Measurements from ENCODE around the gene ZNF423. TPM values are rescaled to one million over a fixed set of nuclear protein-coding genes. Genes with fewer than 3 reads are reported as not detected.

Gene ZNF423
- total RNA-seq, 1 experiment from 2014 or later = 43.6 TPM

DNA sequence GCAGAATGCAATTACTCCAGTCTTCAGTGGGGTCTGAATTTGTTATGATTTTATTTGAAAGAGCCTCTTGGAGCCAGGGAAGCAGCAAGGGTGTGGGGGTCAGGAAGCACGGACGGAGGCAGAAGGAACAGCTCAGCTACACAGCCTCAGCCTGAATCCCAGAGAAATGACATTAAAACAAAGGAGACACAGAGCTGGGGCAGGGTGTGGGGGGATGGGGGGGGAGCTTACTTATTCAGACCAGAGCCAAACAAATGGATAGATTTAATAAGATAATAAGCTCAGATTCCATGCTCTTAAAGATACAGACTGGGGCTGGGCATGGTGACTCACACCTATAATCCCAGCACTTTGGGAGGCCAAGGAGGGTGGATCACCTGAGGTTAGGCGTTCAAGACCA lies 195.3 kb downstream of the ZNF423 start:
- no peak for DNase-seq
- no peak overlapping the region for H3K4me3 ChIP-seq (ENCODE audit: insufficient read depth, low read depth, low read length)
- no peaks in the 10 kb centered on the region for H3K27me3 ChIP-seq (ENCODE audit: control insufficient read depth, insufficient read depth, low read length)
- no peaks in the 10 kb centered on the region for H3K36me3 ChIP-seq (replicated peaks; ENCODE audit: control insufficient read depth, insufficient read depth, low read length)

DNA sequence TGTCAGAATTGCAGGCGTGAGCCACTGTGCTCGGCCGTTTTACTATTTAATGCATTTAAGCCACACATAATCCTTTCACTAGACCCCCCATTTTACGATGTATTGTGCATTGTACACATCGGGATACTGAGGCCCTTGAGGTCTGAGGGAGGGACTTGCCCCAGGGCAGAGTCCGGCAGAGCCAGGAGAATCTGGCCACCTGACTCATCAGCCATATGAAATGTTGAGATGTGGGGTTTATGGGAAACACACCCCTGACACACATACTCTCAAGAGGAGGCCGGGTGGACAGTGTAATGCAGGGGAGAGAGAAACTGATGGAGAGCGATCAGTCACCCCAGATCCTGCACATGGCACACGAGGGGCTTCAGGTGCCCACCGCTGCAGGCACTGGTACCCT lies 196.6 kb downstream of the ZNF423 start:
- no peaks in the 10 kb centered on the region for H3K27me3 ChIP-seq (ENCODE audit: control insufficient read depth, insufficient read depth, low read length)
- H3K36me3 ChIP-seq (replicated peaks; ENCODE audit: control insufficient read depth, insufficient read depth, low read length) = no peaks in the 10 kb centered on the region
- DNase-seq = no peak
- no peak overlapping the region for H3K4me3 ChIP-seq (ENCODE audit: insufficient read depth, low read depth, low read length)

DNA sequence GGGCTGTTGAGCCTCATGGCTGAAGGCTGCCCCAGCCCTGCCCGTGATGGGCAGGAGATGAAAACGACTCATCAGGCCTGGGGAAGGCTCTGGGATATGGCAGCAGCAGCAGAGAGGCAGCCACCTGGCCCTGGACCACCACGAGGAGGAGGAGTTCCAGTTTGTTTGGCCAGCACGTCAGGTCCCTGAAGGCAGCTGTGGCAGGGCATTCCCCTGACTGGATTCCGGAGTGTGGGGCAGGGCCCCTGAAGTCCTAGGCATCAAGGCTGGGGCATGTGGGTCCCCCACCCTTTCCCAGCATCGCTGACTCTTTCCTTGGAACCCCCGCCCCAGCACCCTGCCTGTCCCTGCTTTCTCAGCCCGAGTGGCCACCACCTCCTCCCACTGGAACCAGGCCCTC lies 197.4 kb downstream of the ZNF423 start:
- Histone ChIP-seq H3K27me3 (ENCODE audit: control insufficient read depth, insufficient read depth, low read length) (no peaks in the 10 kb centered on the region), H3K36me3 (replicated peaks; ENCODE audit: control insufficient read depth, insufficient read depth, low read length) (no peaks in the 10 kb centered on the region), H3K4me3 (ENCODE audit: insufficient read depth, low read depth, low read length) (no peak overlapping the region)
- no peak for DNase-seq

DNA sequence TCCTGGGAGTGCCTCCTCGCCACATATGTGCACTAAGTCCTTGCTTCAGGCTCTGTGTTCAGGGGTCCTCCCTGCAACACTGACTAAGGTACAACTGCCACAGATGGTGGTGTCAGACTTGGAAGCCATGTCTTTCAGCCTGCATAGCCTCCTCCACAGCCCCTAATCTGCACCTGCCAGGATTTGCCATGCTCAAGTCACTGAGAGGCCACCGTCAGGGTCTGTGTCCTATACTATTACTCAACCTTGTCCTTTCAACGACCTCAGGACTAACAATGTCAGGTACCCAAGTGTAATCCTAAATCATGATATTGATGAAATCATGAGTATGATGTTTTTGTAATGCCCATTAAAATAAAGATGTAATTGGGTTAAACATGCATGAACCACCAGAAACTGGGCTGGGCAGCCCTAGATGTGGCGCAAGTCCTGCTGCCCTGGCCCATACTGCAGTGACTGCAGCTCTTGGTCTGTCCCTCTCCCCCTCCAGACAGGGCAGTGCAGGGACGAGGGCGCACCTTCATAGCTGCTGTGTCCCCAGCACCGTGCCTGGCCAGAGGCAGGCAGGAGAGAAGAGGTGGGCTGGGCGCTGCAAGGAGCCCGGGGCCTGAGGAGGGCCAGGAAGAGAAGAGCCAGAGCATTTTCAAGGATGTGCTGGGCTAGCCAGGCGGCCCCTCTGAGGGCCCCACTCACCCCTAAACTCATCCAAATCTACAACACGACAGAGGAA lies 198.0 kb downstream of the ZNF423 start:
- Histone ChIP-seq H3K36me3 (replicated peaks; ENCODE audit: control insufficient read depth, insufficient read depth, low read length) (no peaks in the 10 kb centered on the region), H3K4me3 (ENCODE audit: insufficient read depth, low read depth, low read length) (no peak overlapping the region), H3K27me3 (ENCODE audit: control insufficient read depth, insufficient read depth, low read length) (no peaks in the 10 kb centered on the region)
- no peak for DNase-seq

DNA sequence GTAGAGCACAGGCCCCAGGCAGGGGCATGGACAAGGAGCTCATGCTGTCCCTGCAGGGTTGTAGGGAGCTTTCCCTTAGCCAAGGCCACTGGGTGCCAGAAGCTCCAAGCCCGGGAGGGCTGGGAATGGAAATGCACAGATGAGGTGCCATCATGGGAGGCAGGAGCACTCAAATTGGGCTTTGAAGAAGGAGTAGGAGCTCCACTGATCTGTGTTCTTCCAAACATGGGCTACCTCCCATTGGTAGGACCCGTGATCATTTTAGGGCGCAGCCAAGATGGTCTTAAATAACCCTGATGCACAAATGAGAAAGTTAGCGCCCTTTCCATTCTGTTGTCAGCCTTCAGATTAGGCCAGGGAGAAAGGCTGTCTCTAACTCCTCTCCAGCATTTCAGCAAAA lies 201.5 kb downstream of the ZNF423 start:
- DNase-seq = no peak
- Histone ChIP-seq H3K27me3 (ENCODE audit: control insufficient read depth, insufficient read depth, low read length) (no peaks in the 10 kb centered on the region), H3K36me3 (replicated peaks; ENCODE audit: control insufficient read depth, insufficient read depth, low read length) (no peaks in the 10 kb centered on the region), H3K4me3 (ENCODE audit: insufficient read depth, low read depth, low read length) (no peak overlapping the region)

DNA sequence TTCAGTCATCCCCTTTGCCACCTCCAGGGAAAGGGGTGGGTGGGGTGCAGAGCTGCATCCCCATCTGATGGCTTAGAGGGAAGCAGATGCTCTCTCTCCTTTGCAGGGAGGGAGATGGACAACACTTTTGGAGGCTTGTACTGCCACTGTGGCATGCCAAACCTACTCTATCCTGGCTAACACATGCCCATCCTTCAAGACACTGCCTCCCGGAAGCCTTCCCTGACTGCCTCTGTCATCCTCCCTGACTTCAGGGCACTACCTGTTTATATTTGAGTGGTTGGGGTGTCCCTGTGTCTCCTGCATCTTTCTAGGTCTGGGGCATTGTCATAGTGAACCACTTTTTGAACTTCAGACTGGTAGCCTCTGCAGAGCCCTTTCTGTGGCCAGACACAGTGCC lies 202.3 kb downstream of the ZNF423 start:
- Histone ChIP-seq H3K36me3 (replicated peaks; ENCODE audit: control insufficient read depth, insufficient read depth, low read length) (no peaks in the 10 kb centered on the region), H3K27me3 (ENCODE audit: control insufficient read depth, insufficient read depth, low read length) (no peaks in the 10 kb centered on the region), H3K4me3 (ENCODE audit: insufficient read depth, low read depth, low read length) (no peak overlapping the region)
- DNase-seq = no peak

DNA sequence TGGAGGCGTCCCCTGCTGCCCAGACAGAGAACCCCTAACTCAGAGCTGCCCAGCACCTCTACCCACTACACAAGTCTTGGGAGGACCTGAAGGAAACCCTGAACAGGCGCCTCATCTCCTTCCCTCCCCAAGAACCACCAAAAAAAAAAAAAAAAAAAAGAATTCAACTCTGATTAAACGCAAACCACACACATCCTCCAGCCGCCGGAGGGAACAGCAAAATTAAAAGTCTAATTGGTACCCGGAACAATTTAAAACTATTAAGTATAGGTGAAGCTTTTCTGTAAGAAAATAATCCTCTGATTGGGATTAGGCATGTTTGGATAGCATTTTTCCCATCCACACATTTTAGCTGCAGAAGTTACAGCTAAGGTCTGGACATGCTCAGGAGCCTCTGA lies 202.7 kb downstream of the ZNF423 start:
- no peaks in the 10 kb centered on the region for H3K27me3 ChIP-seq (ENCODE audit: control insufficient read depth, insufficient read depth, low read length)
- H3K4me3 ChIP-seq (ENCODE audit: insufficient read depth, low read depth, low read length) = no peak overlapping the region
- no peak for DNase-seq
- H3K36me3 ChIP-seq (replicated peaks; ENCODE audit: control insufficient read depth, insufficient read depth, low read length) = no peaks in the 10 kb centered on the region

DNA sequence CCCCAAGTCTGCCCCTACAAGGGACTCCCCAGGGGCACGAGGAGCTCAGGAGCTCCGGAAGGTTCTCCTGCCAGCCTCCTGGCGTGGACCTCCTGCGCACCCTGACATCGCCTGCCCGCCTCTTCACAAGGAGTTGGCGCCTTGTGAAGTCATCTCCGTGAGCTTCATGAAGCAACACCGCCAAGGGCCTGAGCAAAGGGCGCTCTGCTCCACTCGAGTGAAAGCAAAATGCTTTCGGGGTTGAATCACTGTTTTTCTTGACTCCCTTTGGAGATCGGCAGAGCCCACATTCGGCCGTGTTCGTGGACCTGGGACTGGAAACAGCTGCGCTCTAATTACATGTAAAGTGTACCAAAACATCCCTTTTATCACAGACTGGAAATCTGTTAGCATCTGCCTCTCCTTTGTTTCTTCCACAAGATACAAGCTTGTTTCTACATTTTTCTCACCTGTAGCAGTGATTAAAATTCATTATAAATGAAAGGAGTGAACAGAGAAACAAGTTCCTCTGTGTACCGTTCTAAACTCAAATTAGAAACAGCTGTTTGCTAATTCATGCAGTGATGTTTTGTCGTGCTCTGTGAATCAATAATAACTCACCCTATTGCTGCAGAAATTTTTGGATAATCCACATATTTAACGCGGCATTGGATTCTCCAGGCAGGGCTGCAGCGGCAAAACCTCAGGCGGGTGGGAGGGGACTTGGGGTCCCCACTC lies 203.3 kb downstream of the ZNF423 start:
- Histone ChIP-seq H3K27me3 (ENCODE audit: control insufficient read depth, insufficient read depth, low read length) (no peaks in the 10 kb centered on the region), H3K36me3 (replicated peaks; ENCODE audit: control insufficient read depth, insufficient read depth, low read length) (no peaks in the 10 kb centered on the region), H3K4me3 (ENCODE audit: insufficient read depth, low read depth, low read length) (no peak overlapping the region)
- DNase-seq = no peak

DNA sequence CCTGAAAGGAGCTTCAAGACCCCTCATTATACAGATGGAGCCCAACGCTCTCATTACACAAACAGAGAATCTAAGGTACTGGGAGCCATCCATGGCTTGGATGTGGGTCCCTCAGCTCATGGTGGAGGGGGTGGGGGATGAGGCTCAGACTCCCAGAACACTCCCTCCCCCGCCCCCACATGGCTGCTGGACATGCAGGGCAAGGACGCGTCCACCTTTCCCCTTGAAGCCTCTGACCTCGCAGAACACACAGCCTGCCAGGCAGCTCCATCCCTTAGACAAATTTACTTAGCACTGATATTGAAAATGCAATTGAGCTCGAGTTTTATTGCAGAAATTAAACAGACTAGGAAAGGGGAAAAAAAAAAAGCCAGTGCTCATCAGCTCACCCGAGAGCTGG lies 203.9 kb downstream of the ZNF423 start:
- no peak overlapping the region for H3K4me3 ChIP-seq (ENCODE audit: insufficient read depth, low read depth, low read length)
- DNase-seq = no peak
- no peaks in the 10 kb centered on the region for H3K36me3 ChIP-seq (replicated peaks; ENCODE audit: control insufficient read depth, insufficient read depth, low read length)
- H3K27me3 ChIP-seq (ENCODE audit: control insufficient read depth, insufficient read depth, low read length) = no peaks in the 10 kb centered on the region

DNA sequence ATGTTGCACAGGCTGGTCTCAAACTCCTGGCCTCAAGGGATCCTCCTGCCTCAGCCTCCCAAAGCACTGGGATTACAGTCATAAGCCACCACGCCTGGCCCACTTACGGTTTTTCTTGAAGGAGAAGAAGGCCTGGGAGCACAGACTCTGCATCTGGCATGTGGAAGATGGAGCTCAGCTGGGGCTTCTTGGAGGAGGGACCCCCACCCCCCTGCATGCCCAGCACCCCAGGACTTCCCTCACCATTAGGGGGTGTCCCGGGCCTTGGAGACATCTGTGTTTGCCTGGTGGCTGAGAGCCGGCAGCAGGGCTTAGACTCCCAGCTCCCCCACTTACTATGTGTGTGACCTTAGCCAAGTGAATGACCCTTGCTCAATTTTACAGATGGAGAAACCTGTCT lies 204.7 kb downstream of the ZNF423 start:
- no peak for DNase-seq
- Histone ChIP-seq H3K36me3 (replicated peaks; ENCODE audit: control insufficient read depth, insufficient read depth, low read length) (no peaks in the 10 kb centered on the region), H3K27me3 (ENCODE audit: control insufficient read depth, insufficient read depth, low read length) (no peaks in the 10 kb centered on the region), H3K4me3 (ENCODE audit: insufficient read depth, low read depth, low read length) (no peak overlapping the region)

DNA sequence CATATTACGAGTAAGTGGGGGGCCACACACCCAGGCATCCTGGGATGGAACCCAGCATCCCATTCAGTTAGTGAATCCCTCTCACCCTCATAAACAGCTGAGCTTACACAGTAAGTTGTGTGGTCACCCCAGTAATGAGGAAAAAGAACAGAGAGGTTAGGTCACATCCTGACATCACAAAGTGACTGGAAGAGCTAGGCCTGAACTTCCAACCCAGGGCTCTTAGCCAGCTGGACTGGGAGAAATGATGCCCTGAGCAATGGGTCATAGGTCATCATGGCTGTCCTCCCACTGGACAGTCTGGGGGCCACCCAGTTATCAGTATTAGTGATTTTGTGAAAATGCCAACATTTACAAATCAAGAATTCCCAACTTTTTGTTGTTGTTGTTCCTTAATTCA lies 205.3 kb downstream of the ZNF423 start:
- no peak for DNase-seq
- Histone ChIP-seq H3K27me3 (ENCODE audit: control insufficient read depth, insufficient read depth, low read length) (no peaks in the 10 kb centered on the region), H3K36me3 (replicated peaks; ENCODE audit: control insufficient read depth, insufficient read depth, low read length) (no peaks in the 10 kb centered on the region), H3K4me3 (ENCODE audit: insufficient read depth, low read depth, low read length) (no peak overlapping the region)

DNA sequence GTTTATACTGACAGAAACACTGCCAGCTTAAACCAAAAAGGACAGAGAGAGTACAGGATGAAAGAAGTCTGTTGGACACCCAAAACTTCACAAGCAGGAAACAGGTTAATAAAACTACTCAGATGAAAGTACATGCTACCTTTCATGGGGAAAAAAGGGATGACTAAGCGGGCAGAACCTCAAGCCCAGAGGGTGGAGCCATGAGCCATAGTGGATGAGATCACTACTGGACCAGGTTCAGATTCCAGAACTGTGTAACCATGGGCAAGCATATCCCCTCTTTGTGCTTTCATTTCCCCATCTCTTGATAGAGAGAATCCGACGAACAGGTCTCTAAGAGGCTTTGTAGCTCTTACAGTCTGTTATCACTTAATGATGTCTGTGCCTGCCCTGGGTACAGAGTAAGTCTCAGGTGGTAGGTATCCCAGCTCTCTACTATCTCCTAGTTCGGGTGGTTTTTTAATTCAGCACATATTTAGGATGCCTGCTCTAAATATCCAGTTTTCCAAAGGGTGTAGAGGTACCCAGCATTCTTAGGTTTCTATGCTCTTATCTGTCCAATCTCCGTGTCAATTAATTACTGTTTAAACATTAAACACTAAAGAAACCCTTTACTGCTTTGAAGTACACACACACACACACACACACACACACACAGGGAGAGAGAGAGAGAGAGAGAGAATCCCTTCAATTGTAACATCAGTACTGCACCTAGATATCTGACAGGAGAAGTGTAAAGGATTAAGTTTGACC lies 206.7 kb downstream of the ZNF423 start:
- Histone ChIP-seq H3K4me3 (ENCODE audit: insufficient read depth, low read depth, low read length) (no peak overlapping the region), H3K27me3 (ENCODE audit: control insufficient read depth, insufficient read depth, low read length) (no peaks in the 10 kb centered on the region), H3K36me3 (replicated peaks; ENCODE audit: control insufficient read depth, insufficient read depth, low read length) (no peaks in the 10 kb centered on the region)
- DNase-seq = no peak

DNA sequence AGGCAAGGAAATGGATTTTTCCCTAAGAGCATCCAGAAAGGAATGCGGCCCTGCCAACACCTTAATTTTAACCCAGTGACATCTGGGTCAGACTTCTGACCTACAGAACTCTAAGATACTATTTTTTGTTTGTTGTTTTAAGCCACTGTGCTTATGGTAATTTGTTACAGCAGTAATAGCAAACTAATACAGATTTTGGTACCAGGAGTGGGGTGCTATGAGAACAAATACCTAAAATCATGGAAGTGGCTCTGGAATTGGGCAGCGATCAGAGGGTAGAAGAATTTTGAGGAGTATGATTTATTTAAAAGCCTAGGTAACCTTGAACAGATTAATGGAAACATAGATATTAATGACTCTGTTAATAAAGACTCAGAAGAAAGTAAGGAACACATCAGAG lies 208.2 kb downstream of the ZNF423 start:
- H3K27me3 ChIP-seq (ENCODE audit: control insufficient read depth, insufficient read depth, low read length) = no peaks in the 10 kb centered on the region
- no peak overlapping the region for H3K4me3 ChIP-seq (ENCODE audit: insufficient read depth, low read depth, low read length)
- H3K36me3 ChIP-seq (replicated peaks; ENCODE audit: control insufficient read depth, insufficient read depth, low read length) = no peaks in the 10 kb centered on the region
- no peak for DNase-seq

DNA sequence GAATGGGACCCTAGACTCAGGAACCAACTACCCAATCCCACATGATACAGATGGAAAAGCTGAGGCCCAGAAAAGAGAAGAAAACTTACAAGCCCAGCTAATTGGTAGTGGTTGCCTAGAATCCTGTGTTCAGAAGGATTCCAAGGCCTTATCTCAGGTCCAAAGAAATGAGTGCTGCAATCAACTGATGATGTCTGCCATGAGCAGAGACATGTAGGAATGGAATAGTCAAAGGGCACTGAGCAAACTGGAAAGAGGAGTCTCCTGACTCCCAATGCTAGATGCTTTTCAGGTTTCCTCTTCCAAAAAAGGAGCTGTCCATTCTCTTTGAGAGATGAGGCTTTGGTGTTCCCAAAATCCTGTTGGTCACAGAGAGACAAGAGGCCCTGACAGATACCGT lies 210.6 kb downstream of the ZNF423 start:
- no peak overlapping the region for H3K4me3 ChIP-seq (ENCODE audit: insufficient read depth, low read depth, low read length)
- no peaks in the 10 kb centered on the region for H3K36me3 ChIP-seq (replicated peaks; ENCODE audit: control insufficient read depth, insufficient read depth, low read length)
- DNase-seq = no peak
- no peaks in the 10 kb centered on the region for H3K27me3 ChIP-seq (ENCODE audit: control insufficient read depth, insufficient read depth, low read length)

DNA sequence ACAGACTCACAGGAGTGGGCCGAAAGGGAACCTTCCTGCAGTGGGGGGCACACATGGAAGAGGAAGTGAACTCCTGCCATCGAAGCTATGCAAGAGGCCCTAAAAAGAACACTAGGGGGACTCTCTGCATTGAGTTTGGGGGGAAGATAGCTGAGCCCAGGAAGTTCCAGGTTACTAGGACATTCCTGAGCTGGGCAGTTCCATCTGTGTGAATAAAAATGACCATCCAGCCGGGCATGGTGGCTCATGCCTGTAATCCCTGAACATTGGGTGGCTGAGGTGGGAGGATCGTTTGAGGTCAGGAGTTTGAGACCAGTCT lies 211.8 kb downstream of the ZNF423 start:
- Histone ChIP-seq H3K36me3 (replicated peaks; ENCODE audit: control insufficient read depth, insufficient read depth, low read length) (no peaks in the 10 kb centered on the region), H3K27me3 (ENCODE audit: control insufficient read depth, insufficient read depth, low read length) (no peaks in the 10 kb centered on the region), H3K4me3 (ENCODE audit: insufficient read depth, low read depth, low read length) (no peak overlapping the region)
- DNase-seq = peak; percentile 70

Measured in H7 (cell line).